CD4-positive, CD25-positive, alpha-beta regulatory T cell (primary cell): ENCODE data around the gene MRPS18A. TPM values are rescaled to one million over a fixed set of nuclear protein-coding genes. Genes with fewer than 3 reads are reported as not detected.

Source experiments
- ATAC-seq, 2 donors: fragments of 150-1000 bp; cut with Tn5 transposase; one replicate each; pipeline ENCODE4 v1.10.0; 2021; ENCODE audit warnings: low read depth in 2 of 2, moderate number of reproducible peaks in 2 of 2, moderate library complexity in 1 of 2
- DNase-seq, 3 donors: peaks; one replicate each; pipeline versions ENCODE4 v3.0.0 to v3.0.0-alpha.2; 2012 to 2022; ENCODE audit warnings: mixed read lengths in 1 of 3
- H3K27ac ChIP-seq: one replicate; pipeline ENCODE4 v1.7.0; 2013; ENCODE audit warnings: mild to moderate bottlenecking, low read length; ENCODE audit not compliant: insufficient read depth, poor library complexity, severe bottlenecking
- H3K27me3 ChIP-seq: one replicate; pipeline ENCODE4 v1.7.0; 2013; ENCODE audit warnings: low read length; ENCODE audit not compliant: control insufficient read depth, insufficient read depth
- H3K36me3 ChIP-seq: one replicate; pipeline ENCODE4 v1.7.0; 2013; ENCODE audit warnings: mild to moderate bottlenecking, low read length, moderate library complexity; ENCODE audit not compliant: control insufficient read depth, insufficient read depth
- H3K4me1 ChIP-seq: 2 replicates; pipeline ENCODE4 v1.7.0; 2013; ENCODE audit warnings: mild to moderate bottlenecking, low read length; ENCODE audit not compliant: insufficient read depth, control insufficient read depth, poor library complexity, severe bottlenecking
- H3K4me3 ChIP-seq: one replicate; pipeline ENCODE4 v1.7.0; 2013; ENCODE audit warnings: low read depth, mild to moderate bottlenecking, low read length, moderate library complexity
- H3K9me3 ChIP-seq, 2 experiments: 1 replicate in 1 of 2; 2 replicates in 1 of 2; pipeline ENCODE4 v1.7.0; 2013; ENCODE audit warnings: low read length in 2 of 2, mild to moderate bottlenecking in 1 of 2, moderate library complexity in 1 of 2; ENCODE audit not compliant: control insufficient read depth in 2 of 2
- H3K27ac Mint-ChIP-seq, 3 donors: one replicate each; pipeline ENCODE4 v1.8.0; 2020 to 2022; ENCODE audit warnings: mild to moderate bottlenecking in 3 of 3, mixed read lengths in 3 of 3, moderate library complexity in 2 of 3
- H3K27me3 Mint-ChIP-seq: one replicate; pipeline ENCODE4 v1.8.0; 2022; ENCODE audit warnings: mild to moderate bottlenecking, mixed read lengths
- H3K36me3 Mint-ChIP-seq: one replicate; pipeline ENCODE4 v1.8.0; 2020; ENCODE audit warnings: mixed read lengths
- H3K4me1 Mint-ChIP-seq, 4 donors: one replicate each; pipeline ENCODE4 v1.8.0; 2020 to 2022; ENCODE audit warnings: mixed read lengths in 4 of 4, mild to moderate bottlenecking in 1 of 4
- H3K4me3 Mint-ChIP-seq, 4 donors: one replicate each; pipeline ENCODE4 v1.8.0; 2020 to 2022; ENCODE audit warnings: mild to moderate bottlenecking in 4 of 4, mixed read lengths in 4 of 4, moderate library complexity in 3 of 4
- H3K9me3 Mint-ChIP-seq, 7 donors: one replicate each; pipeline ENCODE4 v1.8.0; 2020 to 2022; ENCODE audit warnings: mixed read lengths in 7 of 7, mild to moderate bottlenecking in 3 of 7, moderate library complexity in 2 of 7
- polyA plus RNA-seq, 4 donors: library from polyadenylated mRNA; unstranded; fragments of 300-500 nt; fragmentation: Illumina TruSeq; gene quantifications; one replicate each; pipeline ENCODE4 v1.2.3, GENCODE V29; 2021
- total RNA-seq: library from RNA; stranded (reverse); gene quantifications from one replicate; pipeline ENCODE4 v1.2.3, GENCODE V29; 2022

The MRPS18A gene
- total and polyA plus RNA-seq, 5 donors from 2014 or later, result 24.3 to 73.8 (median 68.6) TPM

GRCh38 chr6:43630980-43631619, 56.5 kb downstream of the MRPS18A start:
- DNase-seq (no peak), ATAC-seq (no peak)
- no peak overlapping the region for H3K27ac ChIP-seq
- Mint-ChIP-seq H3K4me1 (peaks cover 25 to 56% (median 41%) of the 10 kb centered on the region in 4 donors), H3K27ac (peak overlapping the region in 1 of 3 donors; percentile 71), H3K36me3 (no peaks in the 10 kb centered on the region), H3K27me3 (no peaks in the 10 kb centered on the region), H3K9me3 (no peaks in the 10 kb centered on the region), H3K4me3 (peak overlapping the region in 3 of 4 donors; percentile 63 to 88 (median 73))
- peaks cover 37% of the 10 kb centered on the region for H3K4me1 ChIP-seq
- no peaks in the 10 kb centered on the region for H3K9me3 ChIP-seq
- H3K36me3 ChIP-seq, result peaks cover 4% of the 10 kb centered on the region
- no peaks in the 10 kb centered on the region for H3K27me3 ChIP-seq
- H3K4me3 ChIP-seq, result no peak overlapping the region

- Mint-ChIP-seq H3K27me3 (no peaks in the 10 kb centered on the region), H3K27ac (peak overlapping the region; percentile 84 to 98 (median 98)), H3K4me3 (peak overlapping the region; percentile 99 to 100 (median 100)), H3K9me3 (no peaks in the 10 kb centered on the region), H3K36me3 (peaks cover 7% of the 10 kb centered on the region), H3K4me1 (peaks cover 15 to 45% (median 29%) of the 10 kb centered on the region in 4 donors)
- H3K27ac ChIP-seq, result peak overlapping the region; percentile 87
- DNase-seq (peak; percentile 77 to 93 (median 84)), ATAC-seq (peak; percentile 49 to 65)
- no peaks in the 10 kb centered on the region for H3K27me3 ChIP-seq
- no peaks in the 10 kb centered on the region for H3K9me3 ChIP-seq
- H3K4me3 ChIP-seq, result peak overlapping the region; percentile 83
- peaks cover 27% of the 10 kb centered on the region for H3K4me1 ChIP-seq
- H3K36me3 ChIP-seq, result peaks cover 17% of the 10 kb centered on the region
Observed at GRCh38 chr6:43629505-43630300, 57.9 kb downstream of the MRPS18A start.

GRCh38 chr6:43629104-43629504, 58.5 kb downstream of the MRPS18A start, which contains the start of gene GTPBP2:
GTPBP2 (minus strand) TSS chr6:43629264; CDS start chr6:43629162, 102 bp downstream.
- H3K9me3 Mint-ChIP-seq, result no peaks in the 10 kb centered on the region

GRCh38 chr6:43628393-43629103, 59.0 kb downstream of the MRPS18A start:
- Histone ChIP-seq H3K27ac (peak overlapping the region; percentile 87), H3K9me3 (no peaks in the 10 kb centered on the region), H3K4me3 (peak overlapping the region; percentile 89), H3K4me1 (peaks cover 27% of the 10 kb centered on the region), H3K36me3 (peaks cover 29% of the 10 kb centered on the region), H3K27me3 (no peaks in the 10 kb centered on the region)
- no peaks in the 10 kb centered on the region for H3K9me3 Mint-ChIP-seq
- peak overlapping the region; percentile 93 to 98 (median 97) for H3K27ac Mint-ChIP-seq
- peak; percentile 50 to 77 (median 56) for DNase-seq
- peak overlapping the region; percentile 99 to 100 (median 100) for H3K4me3 Mint-ChIP-seq
- H3K36me3 Mint-ChIP-seq, result peaks cover 12% of the 10 kb centered on the region
- peaks cover 15 to 42% (median 28%) of the 10 kb centered on the region in 4 donors for H3K4me1 Mint-ChIP-seq
- peak; percentile 17 to 30 for ATAC-seq
- no peaks in the 10 kb centered on the region for H3K27me3 Mint-ChIP-seq

More at GRCh38 chr6:43629104-43629504, 58.5 kb downstream of the MRPS18A start, which contains the start of gene GTPBP2:
- H3K27ac Mint-ChIP-seq, result peak within 1 kb of the TSS; percentile 93 to 98 (median 98)
- peak within 1 kb of the TSS; percentile 99 to 100 (median 100) for H3K4me3 Mint-ChIP-seq
- Histone ChIP-seq H3K27me3 (no peaks in the 10 kb centered on the region), H3K9me3 (no peaks in the 10 kb centered on the region), H3K36me3 (peaks cover 23% of the 10 kb centered on the region), H3K4me3 (peak within 1 kb of the TSS; percentile 89), H3K4me1 (peaks cover 27% of the 10 kb centered on the region), H3K27ac (peak within 1 kb of the TSS; percentile 87)
- DNase-seq (peak; percentile 93 to 99 (median 97)), ATAC-seq (peak; percentile 90 to 91)
- peaks cover 15 to 42% (median 28%) of the 10 kb centered on the region in 4 donors for H3K4me1 Mint-ChIP-seq
- peaks cover 7% of the 10 kb centered on the region for H3K36me3 Mint-ChIP-seq
- H3K27me3 Mint-ChIP-seq, result no peaks in the 10 kb centered on the region

GRCh38 chr6:43627008-43627825, 60.4 kb downstream of the MRPS18A start:
- Histone ChIP-seq H3K27me3 (no peaks in the 10 kb centered on the region), H3K27ac (no peak overlapping the region), H3K4me1 (peaks cover 27% of the 10 kb centered on the region), H3K9me3 (no peaks in the 10 kb centered on the region), H3K36me3 (peaks cover 41% of the 10 kb centered on the region), H3K4me3 (no peak overlapping the region)
- Mint-ChIP-seq H3K4me1 (peaks cover 15 to 42% (median 29%) of the 10 kb centered on the region in 4 donors), H3K36me3 (peaks cover 23% of the 10 kb centered on the region), H3K27me3 (no peaks in the 10 kb centered on the region), H3K9me3 (no peaks in the 10 kb centered on the region), H3K4me3 (peak overlapping the region; percentile 76 to 99 (median 80)), H3K27ac (peak overlapping the region; percentile 52 to 78 (median 76))
- ATAC-seq, result no peak
- DNase-seq, result no peak

GRCh38 chr6:43625393-43625992, 62.1 kb downstream of the MRPS18A start:
- no peak overlapping the region for H3K4me3 ChIP-seq
- peaks cover 15 to 43% (median 32%) of the 10 kb centered on the region in 4 donors for H3K4me1 Mint-ChIP-seq
- H3K9me3 Mint-ChIP-seq, result no peaks in the 10 kb centered on the region
- DNase-seq (no peak), ATAC-seq (no peak)
- H3K27ac ChIP-seq, result no peak overlapping the region
- peaks cover 26% of the 10 kb centered on the region for H3K4me1 ChIP-seq
- no peaks in the 10 kb centered on the region for H3K9me3 ChIP-seq
- H3K36me3 Mint-ChIP-seq, result peaks cover 34% of the 10 kb centered on the region
- H3K27ac Mint-ChIP-seq, result peak overlapping the region in 1 of 3 donors; percentile 13
- peak overlapping the region in 1 of 4 donors; percentile 67 for H3K4me3 Mint-ChIP-seq
- peaks cover 56% of the 10 kb centered on the region for H3K36me3 ChIP-seq
- no peaks in the 10 kb centered on the region for H3K27me3 Mint-ChIP-seq
- H3K27me3 ChIP-seq, result no peaks in the 10 kb centered on the region
